Retinal pigment epithelial cell (primary cell): ENCODE measurements around the gene KRTAP9-7.

Source experiments
- DNase-seq: peaks from one replicate; pipeline ENCODE4 v3.0.0-alpha.2; 2010; ENCODE audit warnings: low read depth
- H3K4me3 ChIP-seq: 2 replicates; pipeline ENCODE4 v1.5.1; 2011; ENCODE audit warnings: mild to moderate bottlenecking, low read length, control low read depth, moderate library complexity
- TF ChIP-seq, protein P1 (sequence below): conservative IDR thresholded peaks from 2 replicates; pipeline ENCODE4 v1.5.1; 2011; ENCODE audit warnings: low read depth, low read length, control low read depth, inconsistent platforms

Gene KRTAP9-7

DNA sequence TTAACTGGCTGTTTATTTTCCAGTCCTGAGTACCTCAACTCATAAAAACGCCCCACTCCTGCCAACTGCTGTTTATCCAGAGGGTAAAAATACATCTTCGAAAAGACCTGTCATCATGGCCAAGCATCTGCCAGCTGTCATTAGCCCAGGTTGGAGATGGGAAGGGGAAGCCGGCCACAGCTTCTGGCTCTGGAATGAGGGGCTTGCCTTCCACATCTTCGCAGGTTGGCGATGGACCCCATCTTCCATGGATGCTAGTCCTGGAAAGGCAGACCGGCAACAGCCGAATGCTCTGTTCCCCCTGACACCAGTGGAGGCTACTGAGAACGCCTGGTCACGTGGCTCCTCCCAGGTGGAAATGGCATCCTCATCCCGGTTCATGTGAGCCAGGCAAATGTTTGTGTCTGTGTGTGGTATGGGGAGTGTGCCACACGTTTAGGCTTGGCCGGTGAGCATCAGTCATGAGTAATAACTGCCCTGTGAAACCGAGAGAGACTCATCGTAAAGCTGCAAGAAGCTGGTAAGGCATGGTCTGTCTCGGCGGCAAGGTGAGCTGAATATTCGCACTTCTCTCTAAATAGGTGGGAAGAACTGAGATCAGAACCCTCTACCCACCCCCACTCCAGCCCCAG, 40.4 kb downstream of the KRTAP9-7 start:
- TF ChIP-seq, protein P1, sequence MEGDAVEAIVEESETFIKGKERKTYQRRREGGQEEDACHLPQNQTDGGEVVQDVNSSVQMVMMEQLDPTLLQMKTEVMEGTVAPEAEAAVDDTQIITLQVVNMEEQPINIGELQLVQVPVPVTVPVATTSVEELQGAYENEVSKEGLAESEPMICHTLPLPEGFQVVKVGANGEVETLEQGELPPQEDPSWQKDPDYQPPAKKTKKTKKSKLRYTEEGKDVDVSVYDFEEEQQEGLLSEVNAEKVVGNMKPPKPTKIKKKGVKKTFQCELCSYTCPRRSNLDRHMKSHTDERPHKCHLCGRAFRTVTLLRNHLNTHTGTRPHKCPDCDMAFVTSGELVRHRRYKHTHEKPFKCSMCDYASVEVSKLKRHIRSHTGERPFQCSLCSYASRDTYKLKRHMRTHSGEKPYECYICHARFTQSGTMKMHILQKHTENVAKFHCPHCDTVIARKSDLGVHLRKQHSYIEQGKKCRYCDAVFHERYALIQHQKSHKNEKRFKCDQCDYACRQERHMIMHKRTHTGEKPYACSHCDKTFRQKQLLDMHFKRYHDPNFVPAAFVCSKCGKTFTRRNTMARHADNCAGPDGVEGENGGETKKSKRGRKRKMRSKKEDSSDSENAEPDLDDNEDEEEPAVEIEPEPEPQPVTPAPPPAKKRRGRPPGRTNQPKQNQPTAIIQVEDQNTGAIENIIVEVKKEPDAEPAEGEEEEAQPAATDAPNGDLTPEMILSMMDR: no peak
- DNase-seq: no peak

GRCh38 chr17:41318231-41318630, 42.7 kb downstream of the KRTAP9-7 start:
- no peak overlapping the region for H3K4me3 ChIP-seq
- no peak for DNase-seq
- TF ChIP-seq, protein P1: no peak

More for the DNA sequence above, 40.4 kb downstream of the KRTAP9-7 start:
- H3K4me3 ChIP-seq: no peak overlapping the region

DNA sequence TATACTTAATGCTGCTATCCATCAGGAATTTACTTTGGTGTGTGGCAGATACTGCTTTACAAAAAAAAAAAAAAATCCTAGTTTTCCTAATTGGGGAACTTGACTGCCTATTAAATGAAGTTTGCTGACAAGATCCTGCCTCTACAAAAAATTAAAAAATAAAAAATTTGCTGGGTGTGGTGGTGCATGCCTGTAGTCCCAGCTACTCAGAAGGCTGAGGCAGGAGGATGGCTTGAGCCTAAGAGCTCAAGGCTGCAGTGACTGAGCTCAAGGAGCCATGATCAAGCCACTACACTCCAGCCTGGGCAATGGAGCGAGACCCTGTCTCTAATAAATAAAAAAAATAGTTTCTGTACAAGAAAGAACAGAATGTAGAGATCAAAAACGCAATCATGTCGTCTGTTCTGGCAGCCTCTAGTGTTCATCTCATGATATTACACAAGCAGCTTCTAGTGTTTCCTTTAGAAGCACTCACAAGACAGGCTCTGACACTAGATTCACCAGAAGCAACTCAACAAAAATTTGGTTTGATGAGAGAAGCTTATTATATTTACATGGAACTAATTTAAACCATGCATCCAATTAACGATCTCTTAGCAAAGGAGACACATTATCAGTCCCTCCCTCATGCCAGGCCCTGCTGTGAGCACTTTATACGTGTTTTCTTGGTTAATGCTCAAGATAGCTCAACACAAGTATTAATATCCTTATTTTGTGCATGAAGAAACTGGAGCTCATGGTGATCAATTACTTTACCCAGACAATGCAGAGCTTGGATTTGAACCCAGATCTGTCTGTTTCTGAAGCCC, 46.8 kb downstream of the KRTAP9-7 start:
- DNase-seq: peak; percentile 15
- H3K4me3 ChIP-seq: no peak overlapping the region
- TF ChIP-seq, protein P1: peak; percentile 92

GRCh38 chr17:41322903-41323895, 47.7 kb downstream of the KRTAP9-7 start:
- DNase-seq: no peak
- TF ChIP-seq, protein P1: no peak

DNA sequence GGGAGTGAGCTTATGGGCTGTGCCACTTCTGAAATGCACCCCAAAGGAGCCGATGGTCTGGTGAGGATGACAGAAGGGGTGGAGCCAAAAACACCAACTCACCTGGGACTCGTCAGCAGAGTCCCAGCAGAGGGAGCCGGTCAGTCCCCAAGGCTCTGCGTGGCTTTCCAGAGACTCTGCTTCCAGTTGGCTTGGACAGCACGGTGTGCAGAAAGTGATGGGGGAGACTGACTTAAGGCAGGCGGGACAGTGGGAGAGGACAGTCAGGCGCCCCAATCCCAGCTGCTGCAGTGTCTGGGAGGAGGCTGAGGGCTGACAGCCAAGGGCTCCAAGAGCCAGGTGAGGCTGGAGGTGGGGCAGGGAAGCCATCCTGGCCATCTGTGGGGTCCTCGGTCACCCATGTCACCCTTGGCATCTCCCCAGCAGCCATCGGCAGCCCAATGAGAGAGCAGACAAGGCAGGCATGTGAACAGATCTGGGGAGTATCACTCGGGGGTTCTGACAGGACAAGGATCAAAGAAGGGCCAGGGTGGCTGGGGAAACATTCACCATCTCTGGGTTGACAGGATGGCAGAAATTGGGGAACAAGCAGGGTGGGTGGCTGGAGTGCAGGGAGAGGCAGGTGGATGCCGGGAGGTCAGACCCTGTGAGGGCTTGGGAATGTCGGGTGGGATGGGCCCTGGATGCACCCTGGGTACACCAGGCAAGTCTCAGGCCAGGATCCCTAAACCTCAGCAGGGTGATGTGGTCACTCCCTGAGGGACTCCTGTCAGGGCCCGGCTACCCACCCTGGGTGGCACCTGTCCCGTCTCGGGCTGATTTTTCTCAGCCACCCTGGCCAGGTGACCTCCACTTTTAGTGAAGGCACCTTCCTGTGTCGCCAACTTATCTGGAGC, 48.9 kb downstream of the KRTAP9-7 start:
- TF ChIP-seq, protein P1: peak; percentile 57

More at GRCh38 chr17:41322903-41323895, 47.7 kb downstream of the KRTAP9-7 start:
- no peak overlapping the region for H3K4me3 ChIP-seq

DNA sequence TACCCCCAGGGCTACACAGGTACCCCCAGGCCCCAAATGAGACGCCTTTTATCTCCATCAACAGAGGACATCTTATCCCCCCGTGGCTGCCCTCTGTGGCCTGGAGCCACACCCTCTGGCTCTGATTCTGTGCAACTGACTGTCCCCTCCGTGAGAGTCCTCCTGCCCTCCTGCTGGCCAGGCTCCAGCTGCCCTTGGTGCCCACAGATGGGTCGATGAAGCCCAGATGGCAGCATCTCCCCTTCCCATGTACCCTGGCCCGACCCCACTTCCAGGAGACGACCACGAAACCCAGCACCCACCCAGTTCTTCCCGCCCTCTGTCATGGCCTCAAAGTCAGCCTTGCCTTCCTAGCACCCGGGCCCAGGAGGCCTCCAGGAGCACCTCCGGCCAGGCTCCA, 49.6 kb downstream of the KRTAP9-7 start:
- H3K4me3 ChIP-seq: no peak overlapping the region
- DNase-seq: no peak
- TF ChIP-seq, protein P1: no peak

More for the DNA sequence above, 48.9 kb downstream of the KRTAP9-7 start:
- no peak overlapping the region for H3K4me3 ChIP-seq
- DNase-seq: no peak
